B cell (primary cell): ENCODE data around the gene MYL5.

Experiments
- EZH2 ChIP-seq: IDR thresholded peaks from 2 replicates; pipeline ENCODE4 v1.6.1; 2012; ENCODE audit warnings: borderline replicate concordance, low read depth, mild to moderate bottlenecking, moderate library complexity, low read length; ENCODE audit not compliant: insufficient read depth, poor library complexity, severe bottlenecking
- TF ChIP-seq, protein P1 (sequence below): fragments of 200-600 bp; IDR thresholded peaks from one replicate; pipeline ENCODE4 v1.8.0; 2022; ENCODE audit warnings: antibody characterized with exemption, mild to moderate bottlenecking

DNA sequence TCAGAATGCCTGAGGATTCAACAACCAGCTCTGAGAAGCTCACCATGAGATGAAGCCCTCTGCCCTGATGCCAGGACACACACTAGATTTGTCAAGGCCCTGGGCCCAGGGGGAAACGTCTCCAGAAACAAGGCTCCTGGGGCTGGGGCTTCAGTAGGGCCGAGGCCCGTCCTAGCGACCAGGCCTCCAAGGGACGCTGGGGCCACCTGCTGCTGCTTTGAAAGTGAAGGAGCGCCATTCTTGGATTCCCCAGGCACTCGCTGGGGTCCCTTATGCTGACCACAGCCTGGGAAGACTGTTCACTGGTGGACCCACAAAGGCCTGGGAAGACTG is 25.1 kb upstream of the MYL5 start:
- TF ChIP-seq, protein P1, sequence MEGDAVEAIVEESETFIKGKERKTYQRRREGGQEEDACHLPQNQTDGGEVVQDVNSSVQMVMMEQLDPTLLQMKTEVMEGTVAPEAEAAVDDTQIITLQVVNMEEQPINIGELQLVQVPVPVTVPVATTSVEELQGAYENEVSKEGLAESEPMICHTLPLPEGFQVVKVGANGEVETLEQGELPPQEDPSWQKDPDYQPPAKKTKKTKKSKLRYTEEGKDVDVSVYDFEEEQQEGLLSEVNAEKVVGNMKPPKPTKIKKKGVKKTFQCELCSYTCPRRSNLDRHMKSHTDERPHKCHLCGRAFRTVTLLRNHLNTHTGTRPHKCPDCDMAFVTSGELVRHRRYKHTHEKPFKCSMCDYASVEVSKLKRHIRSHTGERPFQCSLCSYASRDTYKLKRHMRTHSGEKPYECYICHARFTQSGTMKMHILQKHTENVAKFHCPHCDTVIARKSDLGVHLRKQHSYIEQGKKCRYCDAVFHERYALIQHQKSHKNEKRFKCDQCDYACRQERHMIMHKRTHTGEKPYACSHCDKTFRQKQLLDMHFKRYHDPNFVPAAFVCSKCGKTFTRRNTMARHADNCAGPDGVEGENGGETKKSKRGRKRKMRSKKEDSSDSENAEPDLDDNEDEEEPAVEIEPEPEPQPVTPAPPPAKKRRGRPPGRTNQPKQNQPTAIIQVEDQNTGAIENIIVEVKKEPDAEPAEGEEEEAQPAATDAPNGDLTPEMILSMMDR = no peak
- TF ChIP-seq EZH2 = no peak
